Memory B cell (primary cell): Measurements from ENCODE around the gene KIF2A.
A peak's percentile ranks its signal among the peaks of the same experiment; 100 is the strongest.

Source experiments
- ATAC-seq: fragments of 150-1000 bp; cut with Tn5 transposase; 2 replicates; pipeline ENCODE4 v1.10.0; 2021; ENCODE audit warnings: low read depth, mild to moderate bottlenecking, moderate library complexity
- DNase-seq, 2 donors: peaks; one replicate each; pipeline ENCODE4 v3.0.0; 2022; ENCODE audit warnings: low spot score in 2 of 2
- H3K27ac Mint-ChIP-seq: one replicate; pipeline ENCODE4 v1.8.0; 2022; ENCODE audit warnings: mild to moderate bottlenecking, moderate library complexity, mixed read lengths
- H3K27me3 Mint-ChIP-seq: one replicate; pipeline ENCODE4 v1.8.0; 2022; ENCODE audit warnings: mixed read lengths
- H3K36me3 Mint-ChIP-seq: one replicate; pipeline ENCODE4 v1.8.0; 2022; ENCODE audit warnings: mild to moderate bottlenecking, mixed read lengths
- H3K4me1 Mint-ChIP-seq: one replicate; pipeline ENCODE4 v1.8.0; 2022; ENCODE audit warnings: mixed read lengths
- H3K4me3 Mint-ChIP-seq: one replicate; pipeline ENCODE4 v1.8.0; 2022; ENCODE audit warnings: mild to moderate bottlenecking, moderate library complexity, mixed read lengths
- H3K9me3 Mint-ChIP-seq: one replicate; pipeline ENCODE4 v1.8.0; 2022; ENCODE audit warnings: mixed read lengths

KIF2A gene

GRCh38 chr5:62403411-62404250 lies 97.6 kb downstream of the KIF2A start, which contains the start of gene DIMT1:
Gene DIMT1, minus strand, starts transcription at chr5:62403905. Its CDS starts 133 bp downstream, at chr5:62403772.
- DNase-seq (peak; percentile 85 to 89), ATAC-seq (peak; percentile 95)
- H3K27me3 Mint-ChIP-seq = no peaks in the 10 kb centered on the region
- H3K4me3 Mint-ChIP-seq = peak within 1 kb of the TSS; percentile 100
- H3K36me3 Mint-ChIP-seq = peaks cover 5% of the 10 kb centered on the region
- H3K4me1 Mint-ChIP-seq = peaks cover 17% of the 10 kb centered on the region
- H3K27ac Mint-ChIP-seq = peak within 1 kb of the TSS; percentile 95
- no peaks in the 10 kb centered on the region for H3K9me3 Mint-ChIP-seq

DNA sequence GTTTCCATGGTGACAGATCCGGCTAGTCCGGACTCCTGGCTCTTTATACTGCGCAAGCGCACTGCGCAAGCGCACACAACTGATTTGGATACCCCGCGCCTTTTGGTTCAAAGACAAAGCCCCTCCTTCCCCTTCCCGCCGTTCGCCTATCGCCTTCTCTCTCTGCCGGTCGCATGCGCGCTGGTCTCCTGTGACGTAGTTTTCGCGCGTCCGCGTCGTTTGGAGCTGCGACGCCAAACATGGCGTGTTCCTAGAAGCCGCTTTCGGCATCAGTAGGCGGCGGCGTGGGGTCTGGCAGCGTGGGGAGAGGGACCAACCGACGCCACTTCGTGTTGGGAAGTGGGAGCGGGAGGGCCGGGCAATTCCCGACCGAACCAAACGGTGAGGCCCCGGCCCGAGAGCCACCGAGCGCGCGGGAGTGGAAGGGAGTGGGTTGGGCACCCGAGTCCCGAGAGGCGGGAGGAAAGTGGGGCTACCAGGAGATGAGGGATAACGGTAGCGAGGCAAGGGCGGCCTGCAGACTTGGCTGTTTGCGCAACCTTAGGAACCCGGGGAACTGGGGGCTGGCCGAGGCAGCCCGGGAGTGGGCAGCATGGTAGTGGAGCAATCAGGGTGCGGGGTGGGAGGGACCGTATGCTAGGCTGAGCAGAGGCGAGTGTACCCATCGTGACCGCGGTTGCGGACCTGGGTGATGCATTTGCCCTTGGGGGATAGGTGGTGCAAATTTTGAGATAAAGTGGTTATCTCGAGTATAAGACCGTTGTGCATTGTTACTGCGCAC lies 106.7 kb downstream of the KIF2A start, which contains the start of gene IPO11:
IPO11 (plus strand) TSS at position 215 of the 781 bp plus-strand sequence. CDS start 24,517 bp downstream, outside the sequence.
- Mint-ChIP-seq H3K4me1 (peaks cover 6% of the 10 kb centered on the region), H3K9me3 (no peaks in the 10 kb centered on the region), H3K27ac (peak within 1 kb of the TSS; percentile 90), H3K27me3 (no peaks in the 10 kb centered on the region), H3K36me3 (no peaks in the 10 kb centered on the region), H3K4me3 (peak within 1 kb of the TSS; percentile 89)
- ATAC-seq (peak; percentile 91), DNase-seq (peak; percentile 97 to 99)

DNA sequence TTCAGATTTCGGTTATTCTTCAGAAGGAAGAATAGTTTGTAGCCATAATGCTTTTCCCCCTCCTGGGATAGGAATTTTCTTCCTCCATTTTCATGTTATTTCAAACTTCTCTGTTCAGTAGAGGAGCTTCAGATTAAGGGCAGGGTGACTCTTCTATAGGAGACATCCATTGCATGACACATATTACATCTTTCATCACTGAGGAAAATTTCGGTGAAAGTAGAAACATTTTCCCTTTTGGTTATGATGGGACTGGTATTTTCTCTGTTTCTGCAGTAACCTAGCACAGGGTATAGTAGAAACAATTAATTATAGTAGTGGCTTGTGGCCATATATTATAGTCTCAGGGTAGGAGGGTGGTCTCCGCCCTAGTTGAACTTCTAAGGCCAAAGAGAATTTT lies 107.7 kb downstream of the KIF2A start:
- no peak for DNase-seq
- Mint-ChIP-seq H3K36me3 (no peaks in the 10 kb centered on the region), H3K4me1 (peaks cover 6% of the 10 kb centered on the region), H3K9me3 (no peaks in the 10 kb centered on the region), H3K4me3 (peak overlapping the region; percentile 89), H3K27me3 (no peaks in the 10 kb centered on the region), H3K27ac (peak overlapping the region; percentile 90)
- ATAC-seq = no peak

DNA sequence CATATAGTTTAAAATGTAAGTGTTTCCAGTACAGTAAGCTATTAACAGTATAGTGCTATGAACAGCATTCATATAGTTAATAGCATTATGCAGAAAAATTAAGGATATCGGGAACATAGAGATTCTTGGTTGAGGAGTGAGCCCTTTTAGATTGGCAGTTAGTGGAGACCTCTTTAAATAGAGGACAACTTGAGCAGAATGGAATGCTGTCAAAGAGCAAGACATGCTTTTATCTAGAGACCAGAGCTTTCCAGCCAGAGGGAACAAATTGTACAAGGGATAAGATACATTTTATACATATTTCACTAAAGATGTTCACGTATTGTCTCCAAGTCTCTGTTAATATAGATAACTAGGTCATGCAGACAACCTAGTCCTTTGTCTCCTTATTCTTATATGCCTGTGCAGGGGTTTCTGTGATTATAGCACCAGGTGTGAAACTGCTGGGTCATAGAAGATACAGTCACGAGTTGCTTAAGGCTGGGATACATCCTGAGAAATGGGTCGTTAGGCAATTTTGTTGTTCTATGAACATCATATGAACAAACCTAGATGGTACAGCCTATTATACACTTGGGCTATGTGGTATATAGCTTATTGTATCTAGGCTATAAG lies 112.6 kb downstream of the KIF2A start:
- ATAC-seq (no peak), DNase-seq (no peak)
- Mint-ChIP-seq H3K27me3 (no peaks in the 10 kb centered on the region), H3K4me1 (peaks cover 9% of the 10 kb centered on the region), H3K9me3 (no peaks in the 10 kb centered on the region), H3K27ac (no peak overlapping the region), H3K36me3 (peaks cover 2% of the 10 kb centered on the region), H3K4me3 (no peak overlapping the region)

DNA sequence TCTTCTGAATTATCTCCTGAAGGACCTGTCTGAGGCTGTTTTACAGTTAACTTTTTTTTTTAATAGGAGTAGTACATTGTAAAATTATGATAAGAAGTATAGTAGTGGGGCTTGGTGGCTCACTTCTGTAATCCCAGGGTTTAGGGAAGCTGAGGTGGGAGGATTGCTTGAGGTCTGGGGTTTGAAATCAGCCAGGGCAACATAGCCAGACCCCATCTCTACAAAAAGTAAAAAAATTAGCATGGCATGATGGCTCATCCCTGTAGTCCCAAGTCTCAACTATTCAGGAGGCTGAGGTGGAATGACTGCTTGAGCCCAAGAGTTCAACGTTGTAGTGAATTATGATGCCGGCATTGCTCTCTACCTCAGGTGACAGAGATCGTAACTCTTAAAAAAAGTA lies 113.6 kb downstream of the KIF2A start:
- no peaks in the 10 kb centered on the region for H3K27me3 Mint-ChIP-seq
- peaks cover 10% of the 10 kb centered on the region for H3K4me1 Mint-ChIP-seq
- H3K36me3 Mint-ChIP-seq = peaks cover 4% of the 10 kb centered on the region
- ATAC-seq = no peak
- H3K27ac Mint-ChIP-seq = no peak overlapping the region
- DNase-seq = no peak
- H3K4me3 Mint-ChIP-seq = no peak overlapping the region
- no peaks in the 10 kb centered on the region for H3K9me3 Mint-ChIP-seq

- H3K9me3 Mint-ChIP-seq = no peaks in the 10 kb centered on the region
- H3K27me3 Mint-ChIP-seq = no peaks in the 10 kb centered on the region
- peaks cover 15% of the 10 kb centered on the region for H3K4me1 Mint-ChIP-seq
Observed at GRCh38 chr5:62421414-62421813, 115.4 kb downstream of the KIF2A start.

DNA sequence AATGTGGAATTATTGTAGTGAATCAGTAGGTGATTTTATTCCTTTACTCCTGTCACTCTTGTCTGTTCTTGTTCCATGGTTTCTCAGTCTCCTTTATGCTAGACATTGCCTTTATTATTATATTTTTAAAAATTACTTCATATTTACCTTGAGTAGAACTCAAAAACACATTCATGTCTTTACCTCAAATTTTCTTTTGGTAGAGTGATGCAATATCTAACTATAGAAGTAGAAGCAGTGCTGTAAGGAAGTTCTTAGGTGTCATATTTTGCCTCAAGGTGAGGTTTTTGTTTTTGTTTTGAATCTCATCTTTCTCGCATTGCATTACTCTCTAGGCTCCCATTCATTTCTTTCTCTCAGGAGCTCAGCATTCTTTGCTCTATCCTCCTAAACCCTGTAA lies 118.8 kb downstream of the KIF2A start:
- no peaks in the 10 kb centered on the region for H3K9me3 Mint-ChIP-seq
- H3K4me3 Mint-ChIP-seq = no peak overlapping the region
- peaks cover 12% of the 10 kb centered on the region for H3K4me1 Mint-ChIP-seq
- H3K27ac Mint-ChIP-seq = no peak overlapping the region
- ATAC-seq = no peak
- peaks cover 4% of the 10 kb centered on the region for H3K36me3 Mint-ChIP-seq
- DNase-seq = no peak
- no peaks in the 10 kb centered on the region for H3K27me3 Mint-ChIP-seq

More at GRCh38 chr5:62421414-62421813, 115.4 kb downstream of the KIF2A start:
- no peak overlapping the region for H3K4me3 Mint-ChIP-seq
- ATAC-seq (no peak), DNase-seq (no peak)
- peaks cover 4% of the 10 kb centered on the region for H3K36me3 Mint-ChIP-seq
- H3K27ac Mint-ChIP-seq = no peak overlapping the region

- H3K27me3 Mint-ChIP-seq = no peaks in the 10 kb centered on the region
- no peak overlapping the region for H3K4me3 Mint-ChIP-seq
- H3K9me3 Mint-ChIP-seq = no peaks in the 10 kb centered on the region
- H3K36me3 Mint-ChIP-seq = peaks cover 4% of the 10 kb centered on the region
- H3K27ac Mint-ChIP-seq = no peak overlapping the region
- peaks cover 10% of the 10 kb centered on the region for H3K4me1 Mint-ChIP-seq
- ATAC-seq (no peak), DNase-seq (no peak)
Observed at GRCh38 chr5:62431735-62432620, 126.0 kb downstream of the KIF2A start.

GRCh38 chr5:62432621-62433064 lies 126.6 kb downstream of the KIF2A start:
- H3K27ac Mint-ChIP-seq = no peak overlapping the region
- H3K9me3 Mint-ChIP-seq = no peaks in the 10 kb centered on the region
- DNase-seq = no peak
- peaks cover 4% of the 10 kb centered on the region for H3K36me3 Mint-ChIP-seq
- peaks cover 10% of the 10 kb centered on the region for H3K4me1 Mint-ChIP-seq
- H3K27me3 Mint-ChIP-seq = no peaks in the 10 kb centered on the region
- no peak for ATAC-seq
- H3K4me3 Mint-ChIP-seq = no peak overlapping the region
